RWPE1 (cell line): ENCODE results near the gene EVPLL.
"Not testable (repeated sequence)": the region's sequence is repeated elsewhere in the genome, so short reads cannot be mapped to it uniquely, and the experiment has no call there.

Experiments
- CTCF ChIA-PET: fragments of 350-600 bp; sonication (Branson Sonifier 250); formaldehyde crosslinking; extraction: SDS; loops from one replicate; lab custom pipeline; 2021; lab: Yijun Ruan, JAX
- POLR2A ChIA-PET: fragments of 400-600 bp; formaldehyde crosslinking; extraction: SDS; loops from one replicate; lab custom pipeline; 2020; ENCODE audit warnings: antibody characterized with exemption; ENCODE audit not compliant: low non-redundant PET; lab: Yijun Ruan, JAX
- DNase-seq: peaks from one replicate; pipeline ENCODE4 v3.0.0; 2012; ENCODE audit warnings: low spot score
- H3K27ac ChIP-seq: fragments of 450-650 bp; 2 replicates; pipeline ENCODE4 v1.5.1; 2017
- CTCF ChIP-seq: fragments of 450-650 bp; conservative IDR thresholded peaks from 2 replicates; pipeline ENCODE4 v1.5.1; 2017; ENCODE audit warnings: low read depth, mild to moderate bottlenecking

Gene EVPLL

GRCh38 chr17:18363101-18364049 is 14.2 kb upstream of the EVPLL start, which contains the start of gene SHMT1:
Gene SHMT1, minus strand, starts transcription at chr17:18363550. Its CDS starts 7,569 bp downstream, at chr17:18355981.
- peak within 1 kb of the TSS; percentile 85 for H3K27ac ChIP-seq
- TF ChIP-seq CTCF = no peak
- ChIA-PET CTCF (interaction anchor here (0.6 kb wide), 2 partner anchors 11 to 48 kb away, joined by 3 to 7 read pairs; partner anchors contain the start of genes SMCR8 and TOP3A), POLR2A (interaction anchor here (0.6 kb wide), 1 partner anchor 1282 kb away, joined by 3 read pairs; no protein-coding TSS in a partner anchor)
- peak; percentile 96 for DNase-seq

GRCh38 chr17:18364166-18364565 is 13.4 kb upstream of the EVPLL start:
- POLR2A ChIA-PET = no interaction called here
- no peak for DNase-seq
- CTCF ChIA-PET = interaction anchor here (0.6 kb wide), 1 partner anchor 100 kb away, joined by 5 read pairs; no protein-coding TSS in a partner anchor
- peak overlapping the region; percentile 85 for H3K27ac ChIP-seq
- no peak for TF ChIP-seq CTCF

- POLR2A ChIA-PET = no interaction called here
- TF ChIP-seq CTCF = no peak
- CTCF ChIA-PET = no interaction called here
- peak overlapping the region; percentile 5; the same call in 1 of the 2 replicates for H3K27ac ChIP-seq
- peak; percentile 50 for DNase-seq
Measured at GRCh38 chr17:18368946-18369345, 8.6 kb upstream of the EVPLL start.

- ChIA-PET POLR2A (no interaction called here), CTCF (no interaction called here)
- no peak for TF ChIP-seq CTCF
- DNase-seq = no peak
- H3K27ac ChIP-seq = no peak overlapping the region
Measured at GRCh38 chr17:18370761-18371160, 6.8 kb upstream of the EVPLL start.

GRCh38 chr17:18371455-18371854 is 6.1 kb upstream of the EVPLL start:
- POLR2A ChIA-PET = no interaction called here
- DNase-seq = no peak
- CTCF ChIA-PET = no interaction called here

GRCh38 chr17:18373181-18373580 is 4.4 kb upstream of the EVPLL start:
- POLR2A ChIA-PET, DNase-seq, H3K27ac ChIP-seq, CTCF ChIA-PET: not testable (repeated sequence)

More at GRCh38 chr17:18371455-18371854, 6.1 kb upstream of the EVPLL start:
- H3K27ac ChIP-seq = no peak overlapping the region
- no peak for TF ChIP-seq CTCF
